Neural cell (in vitro differentiated cells): ENCODE results near the gene AIPL1. TPM values are rescaled to one million over a fixed set of nuclear protein-coding genes. Genes with fewer than 3 reads are reported as not detected.
A peak's percentile ranks its signal among the peaks of the same experiment; 100 is the strongest.

Source experiments
- H2AFZ ChIP-seq: fragments of 200-600, 300-800 bp; sonication (generic), shearing (Covaris generic); 2 replicates; pipeline ENCODE4 v1.6.0; 2014; ENCODE audit warnings: low read depth, mild to moderate bottlenecking, antibody characterized with exemption, low read length, moderate library complexity
- H3F3A ChIP-seq: fragments of 200-600 bp; shearing (Covaris generic); 2 replicates; pipeline ENCODE4 v1.6.1; 2016; ENCODE audit warnings: mild to moderate bottlenecking, moderate library complexity, mixed read lengths, antibody characterized with exemption, low read length; ENCODE audit not compliant: insufficient read depth, poor library complexity, severe bottlenecking
- H3K27ac ChIP-seq: fragments of 200-600, 300-800 bp; sonication (generic), shearing (Covaris generic); 2 replicates; pipeline ENCODE4 v1.5.1; 2014; ENCODE audit warnings: mild to moderate bottlenecking, low read length, moderate library complexity
- H3K27me3 ChIP-seq: fragments of 300-800, 200-600 bp; sonication (generic), shearing (Covaris generic); 2 replicates; pipeline ENCODE4 v1.6.0; 2014; ENCODE audit warnings: mild to moderate bottlenecking, low read depth, low read length, moderate library complexity; ENCODE audit not compliant: insufficient read depth
- H3K36me3 ChIP-seq: fragments of 300-800, 200-600 bp; sonication (generic), shearing (Covaris generic); 2 replicates; pipeline ENCODE4 v1.5.1; 2014; ENCODE audit warnings: mild to moderate bottlenecking, antibody characterized with exemption, low read length, moderate library complexity; ENCODE audit not compliant: insufficient read depth
- H3K4me2 ChIP-seq: fragments of 300-800, 200-600 bp; sonication (generic), shearing (Covaris generic); 2 replicates; pipeline ENCODE4 v1.6.0; 2014; ENCODE audit warnings: mild to moderate bottlenecking, low read length
- H3K4me3 ChIP-seq: fragments of 300-800, 200-600 bp; sonication (generic), shearing (Covaris generic); 2 replicates; pipeline ENCODE4 v1.5.1; 2014; ENCODE audit warnings: mild to moderate bottlenecking, low read length, moderate library complexity
- H3K79me2 ChIP-seq: fragments of 200-600 bp; shearing (Covaris generic); replicated peaks from 2 replicates; pipeline ENCODE4 v1.6.0; 2014; ENCODE audit warnings: mild to moderate bottlenecking, low read length, moderate library complexity; ENCODE audit not compliant: insufficient read depth
- H3K9ac ChIP-seq: fragments of 300-800, 200-600 bp; sonication (generic), shearing (Covaris generic); 2 replicates; pipeline ENCODE4 v1.6.1; 2016; ENCODE audit warnings: mild to moderate bottlenecking, low read length, mixed read lengths
- H3K9me2 ChIP-seq: fragments of 200-600 bp; shearing (Covaris generic); 2 replicates; pipeline ENCODE4 v1.6.1; 2016; ENCODE audit warnings: mild to moderate bottlenecking, low read length, mixed read lengths; ENCODE audit not compliant: insufficient read depth
- H3K9me3 ChIP-seq: fragments of 200-600, 300-800 bp; sonication (generic), shearing (Covaris generic); 2 replicates; pipeline ENCODE4 v1.6.1; 2016; ENCODE audit warnings: mild to moderate bottlenecking, mixed run types, low read length, moderate library complexity, mixed read lengths
- H4K20me1 ChIP-seq: fragments of 200-600 bp; shearing (Covaris generic); 2 replicates; pipeline ENCODE4 v1.6.1; 2016; ENCODE audit warnings: mild to moderate bottlenecking, mixed run types; ENCODE audit not compliant: insufficient read depth
- CTCF ChIP-seq: fragments of 450-650 bp; IDR thresholded peaks from 2 replicates; pipeline ENCODE4 v1.5.1; 2014; ENCODE audit warnings: antibody characterized with exemption, mild to moderate bottlenecking, moderate library complexity; ENCODE audit not compliant: poor library complexity, severe bottlenecking
- EP300 ChIP-seq: fragments of 450-650 bp; conservative IDR thresholded peaks from 2 replicates; pipeline ENCODE4 v1.6.1; 2014; ENCODE audit warnings: antibody characterized with exemption, mild to moderate bottlenecking, moderate library complexity; ENCODE audit not compliant: poor library complexity, severe bottlenecking
- EZH2 ChIP-seq: fragments of 200-600, 300-800 bp; shearing (Covaris generic), sonication (generic); IDR thresholded peaks from 2 replicates; pipeline ENCODE4 v1.6.1; 2014; ENCODE audit warnings: antibody characterized with exemption, low read length, borderline replicate concordance, mild to moderate bottlenecking; ENCODE audit not compliant: insufficient read depth, poor library complexity, severe bottlenecking
- MXI1 ChIP-seq: fragments of 450-650 bp; conservative IDR thresholded peaks from 2 replicates; pipeline ENCODE4 v1.6.1; 2014; ENCODE audit warnings: antibody characterized with exemption, mild to moderate bottlenecking; ENCODE audit not compliant: poor library complexity, severe bottlenecking
- POLR2AphosphoS5 ChIP-seq: IDR thresholded peaks from 2 replicates; pipeline ENCODE4 v1.6.1; 2012
- RAD21 ChIP-seq: fragments of 450-650 bp; conservative IDR thresholded peaks from 2 replicates; pipeline ENCODE4 v1.6.1; 2014; ENCODE audit warnings: antibody characterized with exemption, mild to moderate bottlenecking, moderate library complexity
- REST ChIP-seq: IDR thresholded peaks from 2 replicates; pipeline ENCODE4 v1.6.1; 2012; ENCODE audit warnings: borderline replicate concordance
- SMC3 ChIP-seq: fragments of 450-650 bp; conservative IDR thresholded peaks from 2 replicates; pipeline ENCODE4 v1.6.1; 2014; ENCODE audit warnings: antibody characterized with exemption, mild to moderate bottlenecking, moderate library complexity; ENCODE audit not compliant: poor library complexity
- TAF1 ChIP-seq: IDR thresholded peaks from 2 replicates; pipeline ENCODE4 v1.6.1; 2012; ENCODE audit warnings: low read depth
- polyA plus RNA-seq: library from polyadenylated mRNA; depleted of rRNA; stranded (reverse); fragments of >200 nt; gene quantifications from 2 replicates; pipeline ENCODE4 v1.2.3, GENCODE V29; 2014

The AIPL1 gene
- polyA plus RNA-seq, 1 donor from 2014 or later = not detected

DNA sequence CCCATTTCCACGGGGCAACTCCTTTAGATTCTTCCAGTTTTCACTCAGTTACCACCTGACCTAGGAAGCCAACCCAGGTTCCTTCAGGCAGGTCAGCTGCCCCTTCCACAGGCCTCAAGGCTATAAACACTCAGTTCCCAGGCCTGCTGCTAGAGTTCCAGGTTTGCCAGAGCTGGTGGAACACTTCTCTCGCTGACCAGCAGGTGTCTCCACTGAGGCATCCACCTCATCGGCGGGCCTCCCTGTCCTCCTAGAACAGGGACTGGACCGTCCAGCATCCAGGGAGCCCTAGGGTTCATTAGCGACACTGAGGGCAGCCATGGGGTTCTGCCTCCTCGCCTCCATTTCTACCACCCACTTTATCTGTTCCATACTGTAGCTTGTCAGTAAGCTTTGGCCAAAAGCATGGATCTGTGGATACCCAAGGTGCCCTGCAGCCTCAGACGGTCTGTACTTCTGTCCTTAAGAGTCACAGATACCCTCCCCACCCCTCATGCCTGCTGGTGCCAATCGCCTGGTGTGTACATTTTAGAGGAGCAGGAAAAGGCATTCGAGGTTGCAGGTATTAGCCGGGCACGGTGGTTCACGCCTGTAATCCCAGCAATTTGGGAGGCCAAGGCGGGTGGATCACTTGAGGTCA is 38.3 kb upstream of the AIPL1 start:
- no peaks in the 10 kb centered on the region for H3K36me3 ChIP-seq
- no peaks in the 10 kb centered on the region for H3F3A ChIP-seq
- H3K4me3 ChIP-seq = no peak overlapping the region
- H3K9me2 ChIP-seq = no peaks in the 10 kb centered on the region
- H2AFZ ChIP-seq = no peak overlapping the region
- TF ChIP-seq RAD21 = peak; percentile 64
- TF ChIP-seq CTCF = peak; percentile 85
- TF ChIP-seq MXI1 = peak; percentile 11
- peak; percentile 75 for TF ChIP-seq SMC3
- TF ChIP-seq REST = no peak
- H3K27ac ChIP-seq = no peak overlapping the region
- no peak overlapping the region for H3K9ac ChIP-seq
- no peaks in the 10 kb centered on the region for H4K20me1 ChIP-seq
- no peaks in the 10 kb centered on the region for H3K9me3 ChIP-seq
- no peak overlapping the region for H3K4me2 ChIP-seq
- no peaks in the 10 kb centered on the region for H3K27me3 ChIP-seq
- H3K79me2 ChIP-seq = no peaks in the 10 kb centered on the region

DNA sequence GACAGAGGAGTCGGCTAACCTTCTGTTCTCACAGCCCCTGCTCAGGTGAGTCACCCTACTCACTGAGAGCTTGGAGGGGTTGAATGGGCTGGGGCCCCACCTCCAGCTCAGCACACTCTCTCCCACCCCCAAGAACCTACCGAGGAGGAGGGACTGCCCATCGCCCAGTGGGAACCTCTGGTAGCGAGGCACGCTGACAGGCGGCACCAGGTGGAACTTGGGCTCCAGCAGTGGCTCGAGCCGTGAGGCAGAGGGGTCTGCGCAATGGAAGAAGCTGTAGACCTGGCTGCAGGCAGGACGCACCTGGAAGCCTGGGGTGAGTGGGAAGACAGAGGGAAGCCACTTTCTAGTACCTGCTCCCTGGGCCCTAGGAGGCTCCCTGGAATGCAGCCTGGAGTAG is 37.6 kb upstream of the AIPL1 start:
- Histone ChIP-seq H3K9me3 (no peaks in the 10 kb centered on the region), H3F3A (no peaks in the 10 kb centered on the region), H2AFZ (no peak overlapping the region), H3K27ac (no peak overlapping the region), H3K79me2 (no peaks in the 10 kb centered on the region), H3K9ac (no peak overlapping the region), H3K36me3 (no peaks in the 10 kb centered on the region), H4K20me1 (no peaks in the 10 kb centered on the region), H3K9me2 (no peaks in the 10 kb centered on the region), H3K27me3 (no peaks in the 10 kb centered on the region), H3K4me2 (no peak overlapping the region), H3K4me3 (no peak overlapping the region)
- TF ChIP-seq MXI1 = no peak
- TF ChIP-seq RAD21 = no peak
- TF ChIP-seq TAF1 = no peak
- no peak for TF ChIP-seq EP300
- TF ChIP-seq SMC3 = no peak
- TF ChIP-seq POLR2AphosphoS5 = no peak
- TF ChIP-seq REST = no peak
- TF ChIP-seq EZH2 = no peak
- TF ChIP-seq CTCF = no peak
